SK-N-SH (cell line): ENCODE measurements around the gene SPIRE2. TPM values are rescaled to one million over a fixed set of nuclear protein-coding genes. Genes with fewer than 3 reads are reported as not detected.

Experiments
- CTCF ChIA-PET: fragments of 300-600, 350-600 bp; formaldehyde crosslinking; extraction: SDS; loops from one replicate; lab custom pipeline; 2021; lab: Yijun Ruan, JAX
- POLR2A ChIA-PET: fragments of 350-600 bp; sonication (Branson Sonifier 250); formaldehyde crosslinking; extraction: SDS; loops from one replicate; lab custom pipeline; 2020; ENCODE audit warnings: antibody characterized with exemption, inconsistent platforms; lab: Yijun Ruan, JAX
- DNase-seq: peaks from one replicate; pipeline ENCODE4 v3.0.0; 2012
- H2AFZ ChIP-seq: fragments of 200-600 bp; sonication (generic); 2 replicates; pipeline ENCODE4 v1.8.1; 2016; ENCODE audit warnings: antibody characterized with exemption, mild to moderate bottlenecking, low read depth
- H3F3A ChIP-seq: fragments of 200-600 bp; sonication (generic); replicated peaks from 2 replicates; pipeline ENCODE3; 2016; ENCODE audit warnings: antibody characterized with exemption, mild to moderate bottlenecking; ENCODE audit not compliant: insufficient read depth
- H3K27ac ChIP-seq, 2 experiments: fragments of 200-500 bp in 1 of 2; fragments of 200-600 bp in 1 of 2; sonication (Bioruptor generic) in 1 of 2; sonication (generic), shearing (Covaris generic) in 1 of 2; 2 replicates each; pipeline versions ENCODE4 v1.5.1 to v1.6.1; 2014 to 2016; ENCODE audit warnings: low read depth in 2 of 2, inconsistent platforms in 1 of 2, low read length in 1 of 2, mild to moderate bottlenecking in 1 of 2, mixed read lengths in 1 of 2
- H3K27me3 ChIP-seq: fragments of 200-600 bp; sonication (generic), shearing (Covaris generic); 2 replicates; pipeline ENCODE4 v1.6.1; 2016; ENCODE audit warnings: mixed run types; ENCODE audit not compliant: insufficient read depth
- H3K36me3 ChIP-seq, 2 experiments: fragments of 200-500 bp in 1 of 2; fragments of 200-600 bp in 1 of 2; sonication (Bioruptor generic) in 1 of 2; sonication (generic) in 1 of 2; replicated peaks in 1 of 2; 2 replicates each; pipeline versions ENCODE3 to v1.5.1; 2014 to 2016; ENCODE audit warnings: low read length in 1 of 2, mild to moderate bottlenecking in 1 of 2; ENCODE audit not compliant: insufficient read depth in 2 of 2, control insufficient read depth in 1 of 2
- H3K4me1 ChIP-seq, 2 experiments: fragments of 200-500 bp in 1 of 2; fragments of 200-600 bp in 1 of 2; sonication (Bioruptor generic) in 1 of 2; sonication (generic), shearing (Covaris generic) in 1 of 2; 2 replicates each; pipeline versions ENCODE4 v1.5.1 to v1.6.1; 2014 to 2016; ENCODE audit warnings: low read depth in 1 of 2, low read length in 1 of 2, mixed run types in 1 of 2; ENCODE audit not compliant: insufficient read depth in 2 of 2, control insufficient read depth in 1 of 2
- H3K4me2 ChIP-seq: fragments of 200-600 bp; sonication (generic), shearing (Covaris generic); 2 replicates; pipeline ENCODE4 v1.6.1; 2017; ENCODE audit warnings: mixed run types
- H3K4me3 ChIP-seq, 2 experiments: fragments of 200-500 bp in 1 of 2; fragments of 200-600 bp in 1 of 2; sonication (Bioruptor generic) in 1 of 2; sonication (generic), shearing (Covaris generic) in 1 of 2; 2 replicates each; pipeline versions ENCODE4 v1.5.1 to v1.8.1; 2014 to 2016; ENCODE audit warnings: low read depth in 2 of 2, inconsistent platforms in 1 of 2, low read length in 1 of 2, mild to moderate bottlenecking in 1 of 2, mixed read lengths in 1 of 2, moderate library complexity in 1 of 2
- H3K79me2 ChIP-seq: fragments of 200-600 bp; sonication (generic); 2 replicates; pipeline ENCODE4 v1.8.1; 2017; ENCODE audit warnings: mild to moderate bottlenecking; ENCODE audit not compliant: insufficient read depth
- H3K9ac ChIP-seq: fragments of 200-600 bp; sonication (generic); 2 replicates; pipeline ENCODE4 v1.6.1; 2017; ENCODE audit warnings: mixed run types
- H3K9me2 ChIP-seq: fragments of 200-600 bp; sonication (generic); 2 replicates; pipeline ENCODE4 v1.6.1; 2017; ENCODE audit warnings: mixed run types
- H3K9me3 ChIP-seq: fragments of 200-600 bp; sonication (generic); 2 replicates; pipeline ENCODE4 v1.6.1; 2017; ENCODE audit warnings: mixed run types, mild to moderate bottlenecking, moderate library complexity
- H4K20me1 ChIP-seq: fragments of 200-600 bp; sonication (generic); 2 replicates; pipeline ENCODE4 v1.6.1; 2017; ENCODE audit warnings: mild to moderate bottlenecking, mixed run types; ENCODE audit not compliant: insufficient read depth
- CHD2 ChIP-seq: fragments of 150-350 bp; IDR thresholded peaks from 2 replicates; pipeline ENCODE4 v1.6.1; 2018; ENCODE audit warnings: low read length; ENCODE audit not compliant: partially characterized antibody
- ELF1 ChIP-seq: IDR thresholded peaks from 2 replicates; pipeline ENCODE4 v1.4.0; 2012
- EP300 ChIP-seq, 2 experiments: IDR thresholded peaks; 2 replicates each; pipeline versions ENCODE4 v1.4.0 to v1.6.1; 2012; ENCODE audit warnings: borderline replicate concordance in 1 of 2, low read depth in 1 of 2, low read length in 1 of 2
- FOSL2 ChIP-seq: IDR thresholded peaks from 2 replicates; pipeline ENCODE4 v1.4.0; 2012; ENCODE audit warnings: low read depth, mild to moderate bottlenecking, moderate library complexity, borderline replicate concordance
- FOXJ3 ChIP-seq: sonication (generic); formaldehyde crosslinking; IDR thresholded peaks from 2 replicates; pipeline ENCODE4 v1.5.1; 2020; ENCODE audit warnings: mild to moderate bottlenecking, missing genetic modification reagents
- FOXM1 ChIP-seq: IDR thresholded peaks from 2 replicates; pipeline ENCODE4 v1.4.0; 2012; ENCODE audit warnings: low read depth, mild to moderate bottlenecking
- GATA2 ChIP-seq: sonication (generic); formaldehyde crosslinking; IDR thresholded peaks from 2 replicates; pipeline ENCODE4 v1.5.0; 2020; ENCODE audit warnings: mild to moderate bottlenecking, missing genetic modification reagents
- MEF2A ChIP-seq: IDR thresholded peaks from 2 replicates; pipeline ENCODE4 v1.4.0; 2012; ENCODE audit warnings: low read depth, borderline replicate concordance
- NFIC ChIP-seq: IDR thresholded peaks from 2 replicates; pipeline ENCODE4 v1.4.0; 2012; ENCODE audit warnings: borderline replicate concordance
- POLR2AphosphoS5 ChIP-seq: IDR thresholded peaks from 2 replicates; pipeline ENCODE4 v1.6.1; 2012; ENCODE audit warnings: low read depth, low read length
- RAD21 ChIP-seq: IDR thresholded peaks from 2 replicates; pipeline ENCODE4 v1.6.1; 2012; ENCODE audit warnings: mild to moderate bottlenecking, low read length
- RFX5 ChIP-seq: IDR thresholded peaks from 2 replicates; pipeline ENCODE4 v1.6.1; 2012; ENCODE audit warnings: mild to moderate bottlenecking, improper control_type of control experiment, low read length
- RXRA ChIP-seq: IDR thresholded peaks from 2 replicates; pipeline ENCODE4 v1.4.0; 2012; ENCODE audit warnings: low read depth, mild to moderate bottlenecking, borderline replicate concordance
- SIN3A ChIP-seq: IDR thresholded peaks from 2 replicates; pipeline ENCODE4 v1.6.1; 2012; ENCODE audit warnings: low read depth, mild to moderate bottlenecking, low read length, moderate library complexity, borderline replicate concordance
- SMC3 ChIP-seq: IDR thresholded peaks from 2 replicates; pipeline ENCODE4 v1.6.1; 2012; ENCODE audit warnings: low read depth, low read length, improper control_type of control experiment
- TAF1 ChIP-seq: IDR thresholded peaks from 2 replicates; pipeline ENCODE4 v1.6.1; 2012; ENCODE audit warnings: low read depth, mild to moderate bottlenecking, low read length, moderate library complexity, borderline replicate concordance
- USF2 ChIP-seq: fragments of 150-350 bp; IDR thresholded peaks from 2 replicates; pipeline ENCODE4 v1.6.1; 2017; ENCODE audit warnings: antibody characterized with exemption, low read length, low read depth, borderline replicate concordance
- YY1 ChIP-seq: IDR thresholded peaks from 2 replicates; pipeline ENCODE4 v1.4.0; 2012; ENCODE audit warnings: low read depth, mild to moderate bottlenecking
- WGBS: methylation state at CpG from one replicate; pipeline ENCODE4 v1.1.6; 2017; ENCODE audit warnings: low lambda C conversion rate; 5-methylcytosine and 5-hydroxymethylcytosine counted together
- polyA plus RNA-seq, 3 experiments: library from polyadenylated mRNA; depleted of rRNA; stranded (reverse); fragments of >200 nt; gene quantifications; 2 replicates each; pipeline ENCODE4 v1.2.3, GENCODE V29; 2012
- TF ChIP-seq, protein P1 (sequence below): IDR thresholded peaks from 2 replicates; pipeline ENCODE4; 2012

SPIRE2 gene
- polyA plus RNA-seq, 1 of the 3 experiments (the other 2 are of a cell fraction) = 15.3 TPM

DNA sequence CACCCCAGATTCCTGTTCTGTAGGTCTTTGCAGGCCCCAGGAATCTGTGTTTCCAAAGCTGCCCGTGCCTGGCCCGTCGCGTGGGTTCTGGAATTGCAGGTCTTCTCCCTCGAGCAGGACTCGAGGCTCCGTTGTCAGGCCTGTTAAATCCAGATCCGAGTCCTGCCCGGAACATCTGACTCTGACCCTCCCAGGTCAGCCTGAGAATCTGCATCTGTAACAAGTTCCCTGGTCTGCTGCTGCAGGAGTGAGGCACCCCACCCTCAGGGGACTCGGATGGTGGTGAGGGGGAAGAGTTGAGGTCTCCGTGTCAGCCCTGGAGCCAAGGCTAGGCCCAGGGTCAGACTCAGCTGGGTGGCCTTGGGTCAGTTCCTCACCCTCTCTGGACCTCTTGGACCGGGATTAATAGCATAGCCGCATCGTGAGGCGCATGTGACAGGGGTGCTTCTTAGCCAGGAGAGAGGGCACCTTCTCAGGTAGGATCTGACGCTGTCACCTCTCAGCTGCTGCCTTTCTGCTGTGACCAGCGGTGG is 8.8 kb downstream of the SPIRE2 start:
- no peak for DNase-seq
- H3K9me3 ChIP-seq = no peaks in the 10 kb centered on the region
- H3K9ac ChIP-seq = no peak overlapping the region
- POLR2A ChIA-PET = interaction anchor here (0.7 kb wide), 1 partner anchor 131 kb away, joined by 6 read pairs; no protein-coding TSS in a partner anchor
- CTCF ChIA-PET = interaction anchor here (0.9 to 3.2 kb wide), 3 partner anchors 24 to 45 kb away, joined by 3 to 17 read pairs (median 4); no protein-coding TSS in a partner anchor
- H3K27ac ChIP-seq = no peak overlapping the region
- peaks cover under 1% of the 10 kb centered on the region for H3F3A ChIP-seq
- no peaks in the 10 kb centered on the region for H3K9me2 ChIP-seq
- no peak overlapping the region for H2AFZ ChIP-seq
- no peak overlapping the region for H3K4me3 ChIP-seq
- H4K20me1 ChIP-seq = no peaks in the 10 kb centered on the region
- no peaks in the 10 kb centered on the region for H3K79me2 ChIP-seq
- TF ChIP-seq NFIC = no peak
- TF ChIP-seq FOXJ3 (CRISPR knock-in tag) = no peak
- TF ChIP-seq TAF1 = no peak
- no peak for TF ChIP-seq RAD21
- no peak for TF ChIP-seq EP300 (IDR thresholded peaks at IDR 0.05; ENCODE audit: borderline replicate concordance in 1 of 2, low read depth in 1 of 2, low read length in 1 of 2)
- no peak for TF ChIP-seq FOXM1
- TF ChIP-seq CHD2 = no peak
- no peak for TF ChIP-seq YY1
- TF ChIP-seq RXRA = no peak
- TF ChIP-seq SIN3A = no peak
- TF ChIP-seq POLR2AphosphoS5 = no peak
- TF ChIP-seq SMC3 = no peak
- TF ChIP-seq FOSL2 = no peak
- TF ChIP-seq USF2 = no peak
- no peak for TF ChIP-seq MEF2A
- TF ChIP-seq ELF1 = no peak
- TF ChIP-seq RFX5 = no peak
- TF ChIP-seq, protein P1, sequence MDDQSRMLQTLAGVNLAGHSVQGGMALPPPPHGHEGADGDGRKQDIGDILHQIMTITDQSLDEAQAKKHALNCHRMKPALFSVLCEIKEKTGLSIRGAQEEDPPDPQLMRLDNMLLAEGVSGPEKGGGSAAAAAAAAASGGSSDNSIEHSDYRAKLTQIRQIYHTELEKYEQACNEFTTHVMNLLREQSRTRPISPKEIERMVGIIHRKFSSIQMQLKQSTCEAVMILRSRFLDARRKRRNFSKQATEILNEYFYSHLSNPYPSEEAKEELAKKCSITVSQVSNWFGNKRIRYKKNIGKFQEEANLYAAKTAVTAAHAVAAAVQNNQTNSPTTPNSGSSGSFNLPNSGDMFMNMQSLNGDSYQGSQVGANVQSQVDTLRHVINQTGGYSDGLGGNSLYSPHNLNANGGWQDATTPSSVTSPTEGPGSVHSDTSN = no peak
- no peak for TF ChIP-seq GATA2 (CRISPR knock-in tag)
- no peak overlapping the region for H3K4me2 ChIP-seq
- peaks cover 0 to 7% of the 10 kb centered on the region in 2 experiments; a peak in 1 of 4 replicates for H3K4me1 ChIP-seq
- H3K27me3 ChIP-seq = no peaks in the 10 kb centered on the region
- WGBS = 91% methylated on average over 8 of the region's 17 CpGs
- H3K36me3 ChIP-seq = peaks cover 0 to 4% of the 10 kb centered on the region in 2 experiments
